ENCODE measurements around the gene BCL2L13.
A peak's percentile ranks its signal among the peaks of the same experiment; 100 is the strongest.

BCL2L13 gene

GRCh38 chr22:17767233-17768065 is 128.9 kb downstream of the BCL2L13 start:
- no peak for DNase-seq

GRCh38 chr22:17769013-17769715 is 130.6 kb downstream of the BCL2L13 start:
- DNase-seq, result no peak

GRCh38 chr22:17769716-17770082 is 131.1 kb downstream of the BCL2L13 start:
- DNase-seq, result no peak

GRCh38 chr22:17770180-17771077 is 131.9 kb downstream of the BCL2L13 start:
- no peak for DNase-seq

DNA sequence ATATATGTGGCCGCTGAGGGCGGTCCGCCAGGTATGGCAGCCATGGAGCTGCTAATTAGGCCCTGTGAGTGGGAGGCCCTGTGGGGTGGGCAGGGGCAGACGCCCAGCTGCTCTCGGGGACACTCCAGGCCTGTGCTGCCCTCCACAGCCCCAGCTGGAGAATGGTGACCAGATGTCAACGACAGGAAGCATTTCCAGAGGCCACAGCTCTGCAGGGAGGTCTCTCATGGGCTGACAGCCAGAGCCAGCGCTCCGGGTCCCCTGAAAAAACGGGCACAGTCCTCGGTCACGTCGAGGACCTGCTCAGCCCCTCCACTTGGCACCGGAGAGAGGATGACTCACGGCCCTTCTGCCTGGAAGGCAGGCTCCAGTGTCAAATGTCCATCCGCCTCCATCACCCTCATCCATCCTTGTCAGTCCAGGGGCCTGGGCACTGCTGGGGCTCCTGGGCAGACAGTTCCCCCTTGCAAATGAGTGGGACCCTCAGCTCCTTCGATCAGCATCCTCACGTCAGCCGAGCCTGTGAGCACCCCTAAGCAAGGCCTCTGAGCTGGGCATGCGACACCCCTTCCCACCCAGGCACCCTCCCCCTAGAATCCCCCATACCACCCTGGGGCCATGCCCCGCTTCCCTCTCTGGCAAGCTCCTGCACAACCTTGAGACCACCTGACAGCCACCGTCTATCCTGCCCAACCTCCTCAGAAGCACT is 133.8 kb downstream of the BCL2L13 start:
- no peak for DNase-seq

DNA sequence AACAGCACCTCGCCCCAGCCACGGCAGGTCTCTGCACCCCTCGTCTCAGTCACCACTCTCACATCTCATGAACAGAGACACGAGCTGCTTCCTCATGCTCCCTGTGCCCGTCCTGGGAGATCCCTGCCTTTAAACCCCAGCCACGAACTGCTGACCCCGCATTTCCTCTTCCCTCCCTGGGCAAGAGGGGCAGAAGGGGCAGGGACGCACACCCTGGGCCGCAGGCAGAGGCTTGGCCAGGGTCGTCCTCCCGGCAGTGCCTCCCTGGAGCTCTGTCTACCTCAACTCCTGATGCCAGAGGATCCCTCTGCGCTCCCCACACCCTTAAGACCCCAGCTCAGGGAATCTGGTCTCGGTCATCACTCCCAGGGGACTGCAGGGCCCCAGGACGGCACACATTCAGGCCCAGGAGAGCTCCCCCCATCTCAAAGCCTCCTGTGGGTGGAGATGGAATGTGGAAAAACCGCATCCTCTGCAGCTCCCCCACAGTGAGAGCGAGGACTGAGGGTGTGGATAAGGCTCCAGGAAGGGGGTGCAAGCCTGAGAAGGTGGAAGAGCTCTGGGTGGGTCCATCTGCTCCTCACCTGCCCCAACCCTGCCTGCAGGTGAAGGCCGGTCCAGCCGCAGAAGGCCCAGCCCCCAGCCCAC is 134.5 kb downstream of the BCL2L13 start:
- DNase-seq, result peak; percentile 45

GRCh38 chr22:17773606-17774205 is 135.1 kb downstream of the BCL2L13 start:
- peak; percentile 66 for DNase-seq

DNA sequence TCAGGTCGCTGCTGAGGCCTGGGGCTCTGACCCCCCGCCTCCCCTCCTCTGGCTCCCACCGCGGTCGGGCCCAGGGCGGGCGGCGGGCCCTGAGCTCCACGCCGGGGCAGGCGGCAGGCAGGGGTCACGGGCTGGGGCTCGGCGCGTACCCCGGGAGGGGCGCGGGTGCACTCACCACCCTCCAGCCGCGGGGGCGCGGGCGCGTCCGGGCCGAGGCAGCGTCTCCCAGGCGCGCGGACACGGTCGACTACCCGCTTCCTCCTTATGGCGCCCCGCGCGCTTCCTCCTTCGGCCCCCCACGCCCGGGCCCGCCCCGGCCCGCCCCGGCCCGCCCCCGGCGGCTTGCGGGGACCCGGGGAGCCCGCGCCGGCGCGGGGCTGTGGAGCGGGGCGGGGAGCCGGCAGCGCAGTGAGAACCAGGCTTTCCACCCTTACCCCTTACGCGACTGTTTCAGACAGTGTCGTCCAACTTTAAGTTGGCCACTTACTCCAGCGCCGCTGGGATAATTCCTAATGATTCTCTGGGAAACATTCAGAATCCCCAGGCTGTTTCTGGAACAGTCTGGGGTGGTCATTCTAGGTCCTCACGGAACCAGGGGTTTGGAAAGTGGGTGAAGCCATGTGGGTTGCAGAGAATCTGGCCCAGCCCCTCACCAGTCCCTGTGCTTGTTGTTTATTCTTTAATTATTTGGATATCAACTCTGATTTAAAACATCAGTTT is 135.8 kb downstream of the BCL2L13 start, which contains the start of gene BID:
Gene BID (minus strand): TSS at position 264 of the 720 bp plus-strand sequence. CDS start 24,353 bp downstream, outside the sequence.
- DNase-seq, result peak; percentile 79

DNA sequence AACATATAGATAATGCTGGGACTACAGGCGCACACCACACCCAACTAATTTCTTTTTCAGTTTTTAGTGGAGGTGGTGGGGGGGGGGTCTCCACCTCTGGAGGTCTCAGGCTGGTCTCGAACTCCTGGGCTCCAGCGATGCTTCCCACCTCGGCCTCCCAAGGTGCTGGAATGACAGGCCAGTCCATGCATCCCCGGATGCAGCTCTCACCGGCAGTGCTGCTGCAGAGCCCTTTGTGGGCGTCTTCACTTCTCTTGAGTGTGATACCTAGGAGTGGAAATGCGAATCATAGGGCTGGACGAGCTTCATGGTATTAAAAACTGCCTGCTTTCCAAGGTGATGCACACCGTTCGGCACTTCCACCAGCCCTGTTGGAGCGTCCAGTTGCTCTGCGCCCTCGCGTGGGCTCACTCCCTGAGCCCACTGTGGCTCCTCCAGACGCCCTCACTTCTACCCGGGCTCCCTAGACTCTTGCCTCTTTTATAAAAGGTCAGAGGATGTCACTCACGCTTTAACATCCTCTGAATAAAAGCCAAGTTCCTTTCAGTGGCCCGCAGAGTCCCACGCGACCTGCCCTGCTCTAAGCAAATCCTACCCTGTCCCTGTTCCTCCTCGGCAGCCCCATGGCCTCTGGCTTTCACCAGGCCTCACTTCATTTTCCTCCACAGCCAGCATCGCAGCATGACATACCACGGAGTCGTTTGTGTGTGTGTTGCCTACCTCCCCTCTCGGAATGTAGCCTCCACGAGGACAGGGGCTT is 136.5 kb downstream of the BCL2L13 start:
- no peak for DNase-seq

GRCh38 chr22:17775781-17776465 is 137.4 kb downstream of the BCL2L13 start:
- DNase-seq, result no peak

GRCh38 chr22:17777005-17777716 is 138.6 kb downstream of the BCL2L13 start:
- DNase-seq, result peak; percentile 88

GRCh38 chr22:17777717-17778044 is 139.1 kb downstream of the BCL2L13 start:
- no peak for DNase-seq

DNA sequence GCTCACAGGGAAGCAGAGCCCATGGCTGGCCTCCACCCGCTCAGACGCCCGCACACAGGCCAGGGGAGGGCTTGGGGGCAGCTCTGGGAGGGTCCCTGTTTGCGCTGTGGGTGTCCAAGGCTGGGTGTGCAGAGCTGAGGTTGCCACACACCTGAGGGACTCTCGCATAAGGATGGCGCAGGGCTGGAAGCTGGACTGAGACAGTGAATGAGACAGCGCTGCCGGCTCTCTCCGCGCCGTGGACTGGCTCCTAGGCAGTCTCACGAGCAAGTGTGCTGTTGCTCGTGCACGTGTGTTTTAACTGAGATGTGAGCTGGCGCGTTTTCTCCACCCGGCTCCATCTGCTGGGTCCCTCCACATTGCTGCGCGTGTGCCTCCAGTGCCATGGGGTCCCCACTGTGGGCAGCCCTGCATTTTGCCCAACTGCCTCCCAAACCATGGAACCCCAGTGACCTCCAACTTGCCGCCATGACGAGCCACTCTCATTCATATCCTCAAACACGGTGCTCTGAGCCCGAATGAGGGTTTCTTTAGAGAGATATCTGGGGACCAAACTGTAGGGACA is 139.9 kb downstream of the BCL2L13 start:
- no peak for DNase-seq

DNA sequence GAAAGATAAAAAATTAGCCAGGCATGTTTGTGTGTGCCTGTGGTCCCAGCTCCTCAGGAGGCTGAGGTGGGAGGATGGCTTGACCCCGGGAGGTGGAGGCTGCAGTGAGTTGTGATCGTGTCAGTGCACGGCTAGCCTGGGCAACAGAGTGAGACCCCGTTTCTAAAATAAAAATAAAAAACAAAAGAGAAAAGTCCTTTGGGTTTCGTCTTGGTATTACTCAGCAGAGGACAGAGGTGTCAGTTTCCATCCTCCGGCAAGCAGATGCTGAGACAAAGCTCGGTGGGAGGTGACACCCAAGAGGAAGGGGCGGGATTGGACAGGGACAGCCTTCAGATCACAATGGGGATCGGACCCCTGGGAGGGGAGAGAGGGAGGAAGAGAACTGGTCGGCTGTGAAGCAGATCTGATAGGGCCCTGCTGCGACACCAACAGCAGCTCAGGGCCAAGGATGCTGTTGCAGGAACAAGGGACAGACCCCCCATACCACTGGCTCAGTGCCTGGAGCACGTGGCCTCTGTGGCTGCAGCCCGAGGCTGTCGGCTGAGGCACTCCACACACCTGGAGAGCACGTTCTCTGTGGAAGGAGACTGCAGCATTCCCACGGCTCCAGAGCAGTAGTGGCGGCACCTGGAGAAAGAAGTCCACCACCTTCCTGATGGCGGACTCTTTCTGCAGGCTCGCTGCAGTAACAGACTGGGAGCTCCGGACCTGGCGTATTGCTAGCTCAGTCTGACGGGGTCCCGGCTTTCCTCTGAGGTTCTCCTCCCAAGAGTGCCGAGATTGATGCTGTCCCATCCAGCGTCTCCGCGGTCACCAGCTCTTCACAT is 140.9 kb downstream of the BCL2L13 start:
- DNase-seq, result no peak

DNA sequence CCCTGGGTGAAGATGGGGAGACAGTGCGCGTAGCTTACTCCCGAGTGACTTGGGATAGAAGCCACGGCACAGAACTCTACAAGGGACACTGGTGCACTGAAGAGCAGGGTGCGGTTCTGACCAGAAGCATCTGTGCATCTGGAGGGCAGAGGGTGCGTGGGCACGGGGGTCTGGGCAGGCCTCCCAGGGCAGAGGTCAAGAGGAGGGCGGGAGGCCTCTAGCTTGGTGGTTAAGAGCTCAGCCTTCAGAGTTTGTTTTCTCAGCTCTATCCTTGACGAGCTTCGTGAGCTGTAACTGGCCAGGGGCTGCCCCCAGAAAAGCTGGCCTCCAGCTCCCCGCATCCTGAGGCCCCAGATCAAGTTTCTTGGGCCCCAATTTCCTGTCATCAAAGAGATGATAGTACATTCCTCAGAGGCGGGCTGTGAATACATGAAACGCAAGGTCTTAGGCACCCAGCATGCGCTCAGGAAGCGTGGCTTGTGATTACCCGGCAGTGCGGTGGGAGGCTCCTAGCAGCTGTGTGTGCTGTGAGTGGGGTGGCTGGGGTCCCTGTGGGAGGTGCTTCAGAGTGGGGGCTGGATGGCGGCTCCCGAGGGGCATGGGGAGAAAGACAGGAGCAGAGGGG is 141.7 kb downstream of the BCL2L13 start:
- no peak for DNase-seq

Data from hematopoietic multipotent progenitor cell treated with erythropoietin and hydrocortisone succinate and interleukin-3 and kit ligand, for 4 days (in vitro differentiated cells).